HG02623 (cell line): ENCODE data around the gene ASTL.

Source experiments
- ATAC-seq: cut with Tn5 transposase; IDR thresholded peaks from one replicate; pipeline ENCODE4 v1.9.1; 2021; ENCODE audit warnings: moderate library complexity; ENCODE audit not compliant: unreplicated experiment

The ASTL gene

GRCh38 chr2:96083989-96084857 is 54.1 kb downstream of the ASTL start:
- ATAC-seq = no peak

- no peak for ATAC-seq
Measured at GRCh38 chr2:96083064-96083939, 55.0 kb downstream of the ASTL start.

- no peak for ATAC-seq
Measured at GRCh38 chr2:96082211-96083063, 55.9 kb downstream of the ASTL start.

- ATAC-seq = no peak
Measured at GRCh38 chr2:96081042-96081441, 57.3 kb downstream of the ASTL start.

- no peak for ATAC-seq
Measured at GRCh38 chr2:96075199-96075771, 63.0 kb downstream of the ASTL start.

- no peak for ATAC-seq
Measured at GRCh38 chr2:96074156-96074555, 64.1 kb downstream of the ASTL start.

GRCh38 chr2:96073170-96073775 is 65.0 kb downstream of the ASTL start:
- no peak for ATAC-seq
